ENCODE results near the gene RPL15.

The RPL15 gene

GRCh38 chr3:23942546-23942945, 25.6 kb downstream of the RPL15 start:
- H3K36me3 ChIP-seq = no peaks in the 10 kb centered on the region
- H3K4me1 ChIP-seq = peaks cover 15% of the 10 kb centered on the region
- no peak overlapping the region for H3K4me2 ChIP-seq
- peaks cover 14% of the 10 kb centered on the region for H4K20me1 ChIP-seq
- no peak overlapping the region for H3K4me3 ChIP-seq
- no peaks in the 10 kb centered on the region for H3K9me3 ChIP-seq
- no peak overlapping the region for H3K27ac ChIP-seq
- no peak overlapping the region for H3K9ac ChIP-seq
- peaks cover 20% of the 10 kb centered on the region for H3K27me3 ChIP-seq
- no peak for TF ChIP-seq Cebpa-rat (IDR thresholded peaks at IDR 0.05)

- peak overlapping the region; percentile 71 for H3K4me3 ChIP-seq
- H3K9ac ChIP-seq = no peak overlapping the region
Observed at GRCh38 chr3:23944007-23944783, 27.3 kb downstream of the RPL15 start.

GRCh38 chr3:23944861-23945662, 28.1 kb downstream of the RPL15 start, which contains the start of gene NR1D2:
Gene NR1D2 (plus strand): TSS chr3:23945286. CDS start chr3:23945579, 293 bp downstream.
- no peaks in the 10 kb centered on the region for H3K36me3 ChIP-seq
- no peaks in the 10 kb centered on the region for H3K9me3 ChIP-seq
- peak within 1 kb of the TSS; percentile 71 for H3K4me3 ChIP-seq
- peak within 1 kb of the TSS; percentile 89 for H3K4me2 ChIP-seq
- peaks cover 20% of the 10 kb centered on the region for H3K27me3 ChIP-seq
- H3K4me1 ChIP-seq = peaks cover 22% of the 10 kb centered on the region
- peak within 1 kb of the TSS; percentile 86 for H3K9ac ChIP-seq
- peaks cover 39% of the 10 kb centered on the region for H4K20me1 ChIP-seq
- no peak for TF ChIP-seq Cebpa-rat (IDR thresholded peaks at IDR 0.05)
- peak within 1 kb of the TSS; percentile 89 for H3K27ac ChIP-seq

More at GRCh38 chr3:23944007-23944783, 27.3 kb downstream of the RPL15 start:
- no peaks in the 10 kb centered on the region for H3K36me3 ChIP-seq
- H3K4me1 ChIP-seq = peaks cover 15% of the 10 kb centered on the region
- H4K20me1 ChIP-seq = peaks cover 30% of the 10 kb centered on the region
- no peak overlapping the region for H3K27ac ChIP-seq
- H3K27me3 ChIP-seq = peaks cover 20% of the 10 kb centered on the region
- H3K9me3 ChIP-seq = no peaks in the 10 kb centered on the region
- peak overlapping the region; percentile 82 for H3K4me2 ChIP-seq
- TF ChIP-seq Cebpa-rat (IDR thresholded peaks at IDR 0.05) = no peak

GRCh38 chr3:23945663-23945912, 28.7 kb downstream of the RPL15 start:
- no peak for TF ChIP-seq Cebpa-rat (IDR thresholded peaks at IDR 0.05)
- Histone ChIP-seq H3K27ac (peak overlapping the region; percentile 89), H3K9ac (peak overlapping the region; percentile 86), H3K4me3 (peak overlapping the region; percentile 71), H3K4me2 (peak overlapping the region; percentile 71), H3K9me3 (no peaks in the 10 kb centered on the region), H4K20me1 (peaks cover 44% of the 10 kb centered on the region), H3K4me1 (peaks cover 27% of the 10 kb centered on the region), H3K36me3 (no peaks in the 10 kb centered on the region), H3K27me3 (peaks cover 20% of the 10 kb centered on the region)

- peak overlapping the region; percentile 89 for H3K4me2 ChIP-seq
- peak overlapping the region; percentile 71 for H3K4me3 ChIP-seq
- peaks cover 20% of the 10 kb centered on the region for H3K27me3 ChIP-seq
- H4K20me1 ChIP-seq = peaks cover 49% of the 10 kb centered on the region
- H3K9ac ChIP-seq = peak overlapping the region; percentile 86
- H3K27ac ChIP-seq = peak overlapping the region; percentile 89
- H3K36me3 ChIP-seq = no peaks in the 10 kb centered on the region
- TF ChIP-seq Cebpa-rat (IDR thresholded peaks at IDR 0.05) = no peak
- peaks cover 30% of the 10 kb centered on the region for H3K4me1 ChIP-seq
- no peaks in the 10 kb centered on the region for H3K9me3 ChIP-seq
Observed at GRCh38 chr3:23945913-23946687, 29.2 kb downstream of the RPL15 start.

GRCh38 chr3:23948761-23949160, 31.8 kb downstream of the RPL15 start:
- H3K27ac ChIP-seq = no peak overlapping the region
- H3K9ac ChIP-seq = no peak overlapping the region
- H3K4me3 ChIP-seq = no peak overlapping the region
- no peak for TF ChIP-seq Cebpa-rat (IDR thresholded peaks at IDR 0.05)
- H3K36me3 ChIP-seq = no peaks in the 10 kb centered on the region
- peaks cover 57% of the 10 kb centered on the region for H3K4me1 ChIP-seq
- no peaks in the 10 kb centered on the region for H3K9me3 ChIP-seq
- peaks cover 12% of the 10 kb centered on the region for H3K27me3 ChIP-seq
- peaks cover 76% of the 10 kb centered on the region for H4K20me1 ChIP-seq
- H3K4me2 ChIP-seq = no peak overlapping the region

- Histone ChIP-seq H3K9ac (no peak overlapping the region), H3K9me3 (no peaks in the 10 kb centered on the region), H3K27ac (no peak overlapping the region), H3K4me1 (peaks cover 56% of the 10 kb centered on the region), H4K20me1 (peaks cover 86% of the 10 kb centered on the region), H3K4me2 (peak overlapping the region; percentile 40), H3K27me3 (peaks cover 2% of the 10 kb centered on the region; the same call in 1 of the 2 replicates), H3K36me3 (no peaks in the 10 kb centered on the region), H3K4me3 (no peak overlapping the region)
- no peak for TF ChIP-seq Cebpa-rat (IDR thresholded peaks at IDR 0.05)
Observed at GRCh38 chr3:23949784-23950183, 32.9 kb downstream of the RPL15 start.

- no peak for TF ChIP-seq Cebpa-rat (IDR thresholded peaks at IDR 0.05)
- H3K36me3 ChIP-seq = no peaks in the 10 kb centered on the region
- H3K4me3 ChIP-seq = no peak overlapping the region
- H4K20me1 ChIP-seq = peaks cover 91% of the 10 kb centered on the region
- no peaks in the 10 kb centered on the region for H3K27me3 ChIP-seq
- H3K4me1 ChIP-seq = peaks cover 56% of the 10 kb centered on the region
- H3K4me2 ChIP-seq = peak overlapping the region; percentile 40
- H3K27ac ChIP-seq = no peak overlapping the region
- H3K9me3 ChIP-seq = no peaks in the 10 kb centered on the region
- no peak overlapping the region for H3K9ac ChIP-seq
Observed at GRCh38 chr3:23950293-23950692, 33.4 kb downstream of the RPL15 start.

GRCh38 chr3:23952646-23953045, 35.7 kb downstream of the RPL15 start:
- peak overlapping the region; percentile 76 for H3K4me2 ChIP-seq
- TF ChIP-seq Cebpa-rat (IDR thresholded peaks at IDR 0.05) = no peak

More at GRCh38 chr3:23952646-23953045, 35.7 kb downstream of the RPL15 start:
- Histone ChIP-seq H3K27ac (no peak overlapping the region), H3K4me3 (no peak overlapping the region), H4K20me1 (peaks cover 95% of the 10 kb centered on the region), H3K9ac (no peak overlapping the region), H3K27me3 (no peaks in the 10 kb centered on the region), H3K9me3 (no peaks in the 10 kb centered on the region), H3K4me1 (peaks cover 45% of the 10 kb centered on the region), H3K36me3 (peaks cover 3% of the 10 kb centered on the region; the same call in 1 of the 2 replicates)

All from BLaER1 (cell line).